HEK293T (cell line): ENCODE results near the gene C11orf21.

ENCODE experiments used
- ARNT ChIP-seq: fragments of 450-650 bp; IDR thresholded peaks from 2 replicates; pipeline ENCODE4 v1.6.1; 2017; ENCODE audit warnings: mild to moderate bottlenecking
- BHLHE40 ChIP-seq: fragments of 450-650 bp; IDR thresholded peaks from 2 replicates; pipeline ENCODE4 v1.6.1; 2016; ENCODE audit warnings: mild to moderate bottlenecking, moderate library complexity, borderline replicate concordance
- ELF4 ChIP-seq: fragments of 450-650 bp; IDR thresholded peaks from 2 replicates; pipeline ENCODE4 v1.6.1; 2017; ENCODE audit warnings: antibody characterized with exemption
- FOXA1 ChIP-seq: fragments of 450-650 bp; IDR thresholded peaks from 2 replicates; pipeline ENCODE4 v1.6.1; 2016; ENCODE audit warnings: mild to moderate bottlenecking
- FOXK2 ChIP-seq: fragments of 450-650 bp; IDR thresholded peaks from 2 replicates; pipeline ENCODE4 v1.6.1; 2016; ENCODE audit warnings: mild to moderate bottlenecking
- FOXM1 ChIP-seq: fragments of 450-650 bp; IDR thresholded peaks from 2 replicates; pipeline ENCODE4 v1.6.1; 2017; ENCODE audit warnings: mild to moderate bottlenecking, borderline replicate concordance
- HDGF ChIP-seq: fragments of 450-650 bp; IDR thresholded peaks from 2 replicates; pipeline ENCODE4 v1.6.1; 2017; ENCODE audit warnings: antibody characterized with exemption, borderline replicate concordance
- L3MBTL2 ChIP-seq: fragments of 450-650 bp; conservative IDR thresholded peaks from 2 replicates; pipeline ENCODE4 v1.6.1; 2016; ENCODE audit warnings: mild to moderate bottlenecking
- LEF1 ChIP-seq: fragments of 450-650 bp; IDR thresholded peaks from 2 replicates; pipeline ENCODE4 v1.6.1; 2017; ENCODE audit warnings: mild to moderate bottlenecking, borderline replicate concordance
- NFRKB ChIP-seq: fragments of 450-650 bp; IDR thresholded peaks from 2 replicates; pipeline ENCODE4 v1.6.1; 2016; ENCODE audit warnings: mild to moderate bottlenecking, moderate library complexity
- SP1 ChIP-seq: fragments of 450-650 bp; IDR thresholded peaks from 2 replicates; pipeline ENCODE4 v1.6.1; 2017
- TARDBP ChIP-seq: fragments of 450-650 bp; IDR thresholded peaks from 2 replicates; pipeline ENCODE4 v1.6.1; 2016
- ZNF384 ChIP-seq: fragments of 450-650 bp; IDR thresholded peaks from 2 replicates; pipeline ENCODE4 v1.6.1; 2016
- TF ChIP-seq, protein P1 (sequence below): fragments of 450-650 bp; IDR thresholded peaks from 2 replicates; pipeline ENCODE4 v1.6.1; 2016

DNA sequence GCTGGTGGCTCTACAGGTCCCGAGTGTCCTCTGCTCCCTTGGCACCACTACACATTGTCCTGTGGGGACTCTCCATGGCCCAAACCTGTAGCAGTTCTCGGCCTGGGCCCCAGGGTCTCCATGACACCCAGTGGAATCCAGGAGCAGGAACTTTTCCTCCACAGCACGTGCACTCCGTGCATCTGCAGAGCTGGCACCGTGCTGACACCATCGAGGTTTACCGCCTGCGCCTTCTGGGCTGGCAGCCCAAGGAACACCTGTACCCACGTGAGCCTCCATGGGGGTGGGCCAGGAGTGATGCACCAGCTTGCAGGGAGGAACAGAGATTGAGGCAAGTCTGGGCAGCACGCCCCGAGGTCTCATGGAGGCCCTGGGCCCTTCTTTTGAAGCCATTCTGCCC lies 25.3 kb upstream of the C11orf21 start:
- TF ChIP-seq TARDBP (no peak), SP1 (no peak), FOXM1 (no peak), NFRKB (no peak), FOXA1 (no peak), ZNF384 (no peak), ELF4 (no peak), BHLHE40 (no peak), LEF1 (no peak), L3MBTL2 (no peak), FOXK2 (no peak), HDGF (no peak), ARNT (no peak)
- TF ChIP-seq, protein P1, sequence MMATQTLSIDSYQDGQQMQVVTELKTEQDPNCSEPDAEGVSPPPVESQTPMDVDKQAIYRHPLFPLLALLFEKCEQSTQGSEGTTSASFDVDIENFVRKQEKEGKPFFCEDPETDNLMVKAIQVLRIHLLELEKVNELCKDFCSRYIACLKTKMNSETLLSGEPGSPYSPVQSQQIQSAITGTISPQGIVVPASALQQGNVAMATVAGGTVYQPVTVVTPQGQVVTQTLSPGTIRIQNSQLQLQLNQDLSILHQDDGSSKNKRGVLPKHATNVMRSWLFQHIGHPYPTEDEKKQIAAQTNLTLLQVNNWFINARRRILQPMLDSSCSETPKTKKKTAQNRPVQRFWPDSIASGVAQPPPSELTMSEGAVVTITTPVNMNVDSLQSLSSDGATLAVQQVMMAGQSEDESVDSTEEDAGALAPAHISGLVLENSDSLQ: no peak
